Breast epithelium (tissue), 3 donors: Measurements from ENCODE around the gene PGM5.
"Not testable (repeated sequence)": the region's sequence is repeated elsewhere in the genome, so short reads cannot be mapped to it uniquely, and the experiment has no call there.

Experiments
- POLR2A ChIP-seq: fragments of 450-650 bp; IDR thresholded peaks from one replicate; pipeline ENCODE4 v1.6.1; 2016; ENCODE audit warnings: antibody characterized with exemption, mild to moderate bottlenecking, moderate library complexity
- TF ChIP-seq, protein P1 (sequence below), 3 donors: fragments of 450-650 bp; IDR thresholded peaks; one replicate each; pipeline ENCODE4 v1.5.1; 2016 to 2017; ENCODE audit warnings: antibody characterized with exemption in 3 of 3, mild to moderate bottlenecking in 3 of 3, moderate library complexity in 3 of 3

DNA sequence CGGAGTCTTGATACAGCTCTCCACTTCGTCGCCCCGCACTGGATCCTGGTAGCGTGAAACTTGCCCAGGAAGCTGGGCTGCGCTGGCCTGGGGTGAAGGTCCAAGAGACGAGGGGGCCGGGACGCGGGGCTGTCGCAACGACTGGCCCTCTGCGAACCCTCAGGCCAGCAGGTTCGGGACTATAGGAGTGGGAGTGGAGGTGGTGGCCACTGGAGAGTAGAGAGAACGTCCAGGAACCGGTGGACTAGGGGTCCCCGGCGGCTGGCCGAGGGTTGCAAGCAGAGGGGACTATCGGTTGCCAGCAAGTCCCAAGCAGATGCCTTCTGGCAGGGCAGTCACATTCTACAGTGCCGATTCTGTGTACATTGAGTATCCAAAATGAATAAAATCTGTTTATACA is 48.8 kb upstream of the PGM5 start:
- TF ChIP-seq, protein P1, sequence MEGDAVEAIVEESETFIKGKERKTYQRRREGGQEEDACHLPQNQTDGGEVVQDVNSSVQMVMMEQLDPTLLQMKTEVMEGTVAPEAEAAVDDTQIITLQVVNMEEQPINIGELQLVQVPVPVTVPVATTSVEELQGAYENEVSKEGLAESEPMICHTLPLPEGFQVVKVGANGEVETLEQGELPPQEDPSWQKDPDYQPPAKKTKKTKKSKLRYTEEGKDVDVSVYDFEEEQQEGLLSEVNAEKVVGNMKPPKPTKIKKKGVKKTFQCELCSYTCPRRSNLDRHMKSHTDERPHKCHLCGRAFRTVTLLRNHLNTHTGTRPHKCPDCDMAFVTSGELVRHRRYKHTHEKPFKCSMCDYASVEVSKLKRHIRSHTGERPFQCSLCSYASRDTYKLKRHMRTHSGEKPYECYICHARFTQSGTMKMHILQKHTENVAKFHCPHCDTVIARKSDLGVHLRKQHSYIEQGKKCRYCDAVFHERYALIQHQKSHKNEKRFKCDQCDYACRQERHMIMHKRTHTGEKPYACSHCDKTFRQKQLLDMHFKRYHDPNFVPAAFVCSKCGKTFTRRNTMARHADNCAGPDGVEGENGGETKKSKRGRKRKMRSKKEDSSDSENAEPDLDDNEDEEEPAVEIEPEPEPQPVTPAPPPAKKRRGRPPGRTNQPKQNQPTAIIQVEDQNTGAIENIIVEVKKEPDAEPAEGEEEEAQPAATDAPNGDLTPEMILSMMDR (IDR thresholded peaks at IDR 0.05), result not testable (repeated sequence)
- not testable (repeated sequence) for TF ChIP-seq POLR2A
